ENCODE measurements around the gene DGKZ. TPM values are rescaled to one million over a fixed set of nuclear protein-coding genes. Genes with fewer than 3 reads are reported as not detected.

The DGKZ gene
- total and polyA plus RNA-seq, 2 of the 13 experiments (the other 11 are each of a cell fraction or from before 2014, with no cell fraction given): 15.8 to 20.7 TPM

- TF ChIP-seq REST (IDR thresholded peaks at IDR 0.05; ENCODE audit: borderline replicate concordance in 1 of 2, low read depth in 1 of 2, low read length in 2 of 2) (no peak), SMAD9 (CRISPR knock-in tag; IDR thresholded peaks at IDR 0.05) (no peak), ZNF333 (CRISPR knock-in tag; IDR thresholded peaks at IDR 0.05; ENCODE audit: borderline replicate concordance) (0 out of 2 replicates have a peak, but pooled peaks have one; percentile 51), ZNF609 (CRISPR knock-in tag; IDR thresholded peaks at IDR 0.05; ENCODE audit: borderline replicate concordance) (no peak), ARID4A (CRISPR knock-in tag; IDR thresholded peaks at IDR 0.05; ENCODE audit: borderline replicate concordance) (peak; percentile 30; the same call in 1 of the 2 replicates), SMAD3 (CRISPR knock-in tag; IDR thresholded peaks at IDR 0.05) (no peak)
These were observed 511 bp downstream of the DGKZ start (continued) for GRCh38 chr11:46347637-46348311.

Measured in HepG2 (cell line).